HepG2 (cell line): Measurements from ENCODE around the gene TAGLN. TPM values are rescaled to one million over a fixed set of nuclear protein-coding genes. Genes with fewer than 3 reads are reported as not detected.
A peak's percentile ranks its signal among the peaks of the same experiment; 100 is the strongest.

Source experiments
- ATAC-seq: fragments of 200-7000 bp; cut with Tn5 transposase; 3 replicates; pipeline ENCODE4 v1.9.1; 2020; ENCODE audit warnings: mild to moderate bottlenecking, moderate library complexity
- BruUV-seq: library from RNA; stranded (reverse); fragments of 400-500 nt; replicated peaks from 2 replicates; lab custom pipeline; 2021; lab: Mats Ljungman, UMichigan
- CTCF ChIA-PET: fragments of 300-600 bp; formaldehyde crosslinking; extraction: SDS; loops from one replicate; lab custom pipeline; 2021; ENCODE audit warnings: low total read pairs, inconsistent platforms, low intra/inter-chr PET ratio; lab: Yijun Ruan, JAX
- POLR2A ChIA-PET: fragments of 350-600 bp; sonication (Branson Sonifier 250); formaldehyde crosslinking; loops from one replicate; lab custom pipeline; 2020; ENCODE audit warnings: antibody characterized with exemption, inconsistent platforms; lab: Yijun Ruan, JAX
- DNase-seq: peaks from one replicate; pipeline ENCODE4 v3.0.0-alpha.2; 2015; ENCODE audit warnings: low spot score
- FAIRE-seq: peaks from 3 replicates; lab custom pipeline; 2011; peaks lifted over from hg19 to GRCh38; lab: Jason Lieb, UNC
- H2AFZ ChIP-seq: one replicate; pipeline ENCODE4 v1.6.1; 2011; ENCODE audit warnings: low read length, inconsistent platforms
- H3K27ac ChIP-seq: fragments of 300-600 bp; 3 replicates; pipeline ENCODE4 v1.8.0; 2011; ENCODE audit warnings: mixed run types, mild to moderate bottlenecking, mixed read lengths, low read length, inconsistent platforms; ENCODE audit not compliant: insufficient read depth; ENCODE audit errors: extremely low read length
- H3K27me3 ChIP-seq, 2 experiments: fragments of 200-600 bp in 1 of 2; 2 replicates in 1 of 2; 3 replicates in 1 of 2; pipeline versions ENCODE4 v1.6.0 to v1.8.0; 2011; ENCODE audit warnings: low read length in 2 of 2, mild to moderate bottlenecking in 2 of 2, moderate library complexity in 2 of 2, inconsistent platforms in 1 of 2; ENCODE audit not compliant: insufficient read depth in 2 of 2, control insufficient read depth in 1 of 2
- H3K36me3 ChIP-seq, 2 experiments: fragments of 200-600 bp in 1 of 2; replicated peaks in 1 of 2; 2 replicates in 1 of 2; 3 replicates in 1 of 2; pipeline versions ENCODE4 v1.5.1 to v1.8.0; 2011; ENCODE audit warnings: low read length in 2 of 2, inconsistent platforms in 1 of 2; ENCODE audit not compliant: insufficient read depth in 2 of 2, control insufficient read depth in 1 of 2
- H3K4me1 ChIP-seq: 2 replicates; pipeline ENCODE4 v1.5.1; 2012; ENCODE audit warnings: low read length, inconsistent platforms; ENCODE audit not compliant: insufficient read depth
- H3K4me2 ChIP-seq: 2 replicates; pipeline ENCODE4 v1.6.0; 2011; ENCODE audit warnings: low read depth, low read length, inconsistent platforms
- H3K4me3 ChIP-seq, 3 experiments: fragments of 200-600 bp in 1 of 3; sonication (generic), shearing (Covaris generic) in 1 of 3; replicated peaks in 1 of 3; 2 replicates each; pipeline ENCODE4 v1.5.1; 2011 to 2016; ENCODE audit warnings: low read length in 3 of 3, inconsistent platforms in 2 of 3, low read depth in 2 of 3, mild to moderate bottlenecking in 2 of 3, control low read depth in 1 of 3, mixed read lengths in 1 of 3; ENCODE audit not compliant: insufficient read depth in 1 of 3
- H3K79me2 ChIP-seq: one replicate; pipeline ENCODE4 v1.6.1; 2011; ENCODE audit warnings: low read length, inconsistent platforms; ENCODE audit not compliant: insufficient read depth
- H3K9ac ChIP-seq: 2 replicates; pipeline ENCODE4 v1.6.0; 2011; ENCODE audit warnings: mild to moderate bottlenecking, low read depth, low read length, inconsistent platforms; ENCODE audit not compliant: insufficient read depth
- H3K9me3 ChIP-seq: 2 replicates; pipeline ENCODE4 v1.5.1; 2012; ENCODE audit warnings: mild to moderate bottlenecking, low read length
- H4K20me1 ChIP-seq: 2 replicates; pipeline ENCODE4 v1.6.0; 2011; ENCODE audit warnings: inconsistent platforms, mild to moderate bottlenecking, low read length, moderate library complexity; ENCODE audit not compliant: insufficient read depth
- MAFK ChIP-seq, 2 experiments: IDR thresholded peaks in 1 of 2; conservative IDR thresholded peaks in 1 of 2; 2 replicates each; pipeline ENCODE4 v1.6.1; 2011; ENCODE audit warnings: improper control_type of control experiment in 2 of 2, low read length in 2 of 2
- ZNF329 ChIP-seq: sonication (generic); formaldehyde crosslinking; IDR thresholded peaks from 2 replicates; pipeline ENCODE4 v1.9.0; 2021; ENCODE audit warnings: low read depth, mild to moderate bottlenecking, missing genetic modification reagents
- WGBS: methylation state at CpG from one replicate; pipeline ENCODE4 v1.1.6; 2017; ENCODE audit warnings: low lambda C conversion rate; 5-methylcytosine and 5-hydroxymethylcytosine counted together
- in situ Hi-C: cut with HindIII; loops from 2 replicates; pipeline ENCODE4 v1.10.0; 2017; ENCODE audit warnings: low pct_unique_long_range_greater_than_20kb; ENCODE audit not compliant: extremely low pct_ligation_motif_present
- intact Hi-C: fragments of 100-400 bp; cut with micrococcal nuclease; formaldehyde crosslinking; loops from one replicate; pipeline ENCODE4 v1.10.0; 2022; ENCODE audit not compliant: unreplicated experiment
- polyA plus RNA-seq, 8 experiments: library from polyadenylated mRNA; depleted of rRNA in 3 of 8; stranded (reverse) in 7 of 8; unstranded in 1 of 8; fragments of >200 nt; fragmentation: Illumina TruSeq in 4 of 8; extraction: Trizol in 4 of 8; gene quantifications; 2 replicates each; pipeline versions ENCODE4 v1.2.1 to v1.2.3, GENCODE V29; 2011 to 2016; ENCODE audit warnings: low read depth in 4 of 8, missing spikeins in 1 of 8, mixed read lengths in 1 of 8; ENCODE audit not compliant: insufficient read depth in 1 of 8
- total RNA-seq, 5 experiments: library from RNA; depleted of rRNA; stranded (reverse); fragments of >200 nt; fragmentation: Illumina TruSeq; extraction: Trizol; gene quantifications; 2 replicates each; pipeline ENCODE4 v1.2.3, GENCODE V29; 2016; ENCODE audit warnings: low read depth in 1 of 5
- TF ChIP-seq, protein P1 (sequence below): sonication (generic); formaldehyde crosslinking; IDR thresholded peaks from 2 replicates; pipeline ENCODE4 v1.4.0; 2020; ENCODE audit warnings: missing genetic modification reagents, low read depth, mild to moderate bottlenecking, borderline replicate concordance

Gene TAGLN
- total and polyA plus RNA-seq, 2 of the 13 experiments (the other 11 are each of a cell fraction or from before 2014, with no cell fraction given): 12.6 to 75.4 TPM

DNA sequence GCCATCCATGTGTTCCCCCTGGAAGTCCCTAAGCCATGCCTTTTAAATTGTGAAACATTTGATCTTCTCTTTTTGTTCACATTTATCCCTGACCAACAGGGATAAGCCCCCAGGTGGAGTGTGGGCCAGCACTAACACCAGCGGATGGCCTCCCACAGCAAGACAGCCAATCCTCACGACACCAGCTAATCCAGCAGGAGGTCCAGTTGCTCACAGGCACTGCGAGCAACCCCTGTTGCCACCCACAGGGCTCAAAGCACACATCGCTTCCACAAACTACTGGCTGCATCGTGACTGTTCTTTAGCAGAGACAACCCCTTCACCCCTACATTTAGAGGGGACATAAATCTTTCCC is 30.7 kb downstream of the TAGLN start:
- H4K20me1 ChIP-seq: no peaks in the 10 kb centered on the region
- no peak for FAIRE-seq
- no peaks in the 10 kb centered on the region for H3K9me3 ChIP-seq
- 98% methylated on average over 4 of the region's 5 CpGs for WGBS
- intact Hi-C loops: loop anchor here (5.0 to 10.0 kb wide), 2 partner anchors 125 to 182 kb away; no protein-coding TSS in a partner anchor
- no peak overlapping the region for H2AFZ ChIP-seq
- TF ChIP-seq, protein P1, sequence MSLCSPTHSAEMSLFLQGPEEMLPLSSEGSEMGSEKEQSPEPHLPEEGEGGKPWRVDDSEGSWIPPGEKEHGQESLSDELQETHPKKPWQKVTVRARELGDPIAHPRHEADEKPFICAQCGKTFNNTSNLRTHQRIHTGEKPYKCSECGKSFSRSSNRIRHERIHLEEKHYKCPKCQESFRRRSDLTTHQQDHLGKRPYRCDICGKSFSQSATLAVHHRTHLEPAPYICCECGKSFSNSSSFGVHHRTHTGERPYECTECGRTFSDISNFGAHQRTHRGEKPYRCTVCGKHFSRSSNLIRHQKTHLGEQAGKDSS (CRISPR knock-in tag): no peak
- H3K9ac ChIP-seq: no peak overlapping the region
- peaks cover 10% of the 10 kb centered on the region for H3K79me2 ChIP-seq
- TSS peak; percentile 41 for BruUV-seq
- no peak for DNase-seq
- ATAC-seq: no peak
- H3K27me3 ChIP-seq: no peaks in the 10 kb centered on the region
- peaks cover 2 to 9% of the 10 kb centered on the region in 2 experiments; a peak in 1 of 5 replicates for H3K36me3 ChIP-seq
- no peak overlapping the region for H3K4me2 ChIP-seq
- POLR2A ChIA-PET: no interaction called here
- in situ Hi-C loops: loop anchor here (5.0 kb wide), 2 partner anchors 87 to 358 kb away; partner anchors contain the start of gene BACE1
- H3K4me1 ChIP-seq: peaks cover 32% of the 10 kb centered on the region
- H3K27ac ChIP-seq: no peak overlapping the region
- H3K4me3 ChIP-seq: no peak overlapping the region
- CTCF ChIA-PET: no interaction called here

DNA sequence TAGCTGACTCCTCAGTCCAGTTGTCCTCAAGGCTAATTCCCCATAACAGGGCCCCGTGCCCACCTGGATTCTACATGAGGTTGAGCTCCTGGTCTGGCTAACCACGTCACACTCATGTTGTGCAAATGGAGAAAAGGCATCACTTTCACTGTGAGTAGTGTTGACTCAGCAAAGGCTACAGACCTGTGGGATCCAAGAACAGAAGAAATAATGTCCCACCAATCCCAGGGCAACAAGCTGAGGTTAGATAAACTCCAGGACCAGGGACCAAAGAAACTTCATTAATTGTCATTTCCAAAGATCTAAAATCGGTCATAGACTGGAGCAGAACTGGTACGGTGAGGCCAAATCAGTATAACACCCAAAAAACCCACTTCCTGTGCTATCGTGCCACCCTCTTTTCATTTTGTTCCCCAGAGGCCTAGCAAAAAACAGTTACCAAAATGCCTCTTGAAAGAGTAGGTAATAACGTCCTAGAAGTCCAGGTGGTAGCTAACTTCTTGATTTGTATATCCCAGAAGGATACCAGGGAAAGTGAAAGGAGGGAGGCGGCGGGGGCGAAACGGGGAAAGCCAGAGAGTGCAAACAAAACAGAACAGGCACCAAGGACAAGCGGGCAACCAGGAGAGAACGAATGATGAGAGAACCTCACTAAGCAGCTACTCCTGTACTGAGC is 31.3 kb downstream of the TAGLN start:
- peak overlapping the region; percentile 78; the same call in 1 of the 2 replicates for H3K9ac ChIP-seq
- intact Hi-C loops: loop anchor here (5.0 kb wide), 1 partner anchor 182 kb away; no protein-coding TSS in a partner anchor
- no TSS peak for BruUV-seq
- H3K27me3 ChIP-seq: no peaks in the 10 kb centered on the region
- H3K36me3 ChIP-seq: peaks cover 2 to 9% of the 10 kb centered on the region in 2 experiments; a peak in 1 of 5 replicates
- TF ChIP-seq ZNF329 (CRISPR knock-in tag) (no peak), MAFK (conservative IDR thresholded peaks at IDR 0.05 in 1 of 2, IDR thresholded peaks at IDR 0.05 in 1 of 2; ENCODE audit: low read length in 2 of 2) (peak; percentile 3 to 44; a peak in 1 of 4 replicates)
- in situ Hi-C loops: loop anchor here (5.0 kb wide), 2 partner anchors 87 to 358 kb away; partner anchors contain the start of gene BACE1
- POLR2A ChIA-PET: no interaction called here
- no peak for DNase-seq
- H4K20me1 ChIP-seq: no peaks in the 10 kb centered on the region
- H3K4me3 ChIP-seq: peak overlapping the region; percentile 69 to 99 (median 99); a peak in 4 of 6 replicates
- no peak for ATAC-seq
- CTCF ChIA-PET: interaction anchor here (2.3 kb wide), 1 partner anchor 49 kb away, joined by 7 read pairs; no protein-coding TSS in a partner anchor
- 70% methylated on average over 12 of the region's 12 CpGs for WGBS
- peaks cover 27% of the 10 kb centered on the region for H3K4me1 ChIP-seq
- no peak overlapping the region for H3K27ac ChIP-seq
- H3K79me2 ChIP-seq: peaks cover 10% of the 10 kb centered on the region
- H2AFZ ChIP-seq: no peak overlapping the region
- H3K9me3 ChIP-seq: no peaks in the 10 kb centered on the region
- FAIRE-seq: no peak
- H3K4me2 ChIP-seq: peak overlapping the region; percentile 99
